NCI-H1092 (cell line): Measurements from ENCODE around the gene UBASH3A.

ENCODE experiments used
- DNase-seq: peaks from one replicate; lab custom pipeline; 2025; lab: John Stamatoyannopoulos, UW

UBASH3A gene

DNA sequence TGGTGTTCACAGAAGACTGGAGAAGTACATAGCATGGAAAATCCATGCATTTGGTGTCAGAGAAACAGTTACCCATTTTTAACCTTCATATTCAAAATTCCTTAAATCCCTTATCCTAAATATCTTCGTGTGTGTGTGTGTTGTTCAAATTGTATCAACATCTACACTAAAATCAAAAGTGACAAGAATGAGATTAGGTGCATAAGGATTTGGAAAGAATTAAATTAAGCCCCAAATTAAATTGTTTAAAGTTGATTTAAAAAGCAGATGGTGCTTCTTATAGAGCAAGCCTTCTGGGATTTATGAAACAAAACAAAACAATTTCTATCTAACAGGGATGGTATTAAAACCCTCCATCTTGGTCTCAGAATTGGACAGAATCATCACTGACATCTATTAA, 87.6 kb downstream of the UBASH3A start:
- DNase-seq = no peak

DNA sequence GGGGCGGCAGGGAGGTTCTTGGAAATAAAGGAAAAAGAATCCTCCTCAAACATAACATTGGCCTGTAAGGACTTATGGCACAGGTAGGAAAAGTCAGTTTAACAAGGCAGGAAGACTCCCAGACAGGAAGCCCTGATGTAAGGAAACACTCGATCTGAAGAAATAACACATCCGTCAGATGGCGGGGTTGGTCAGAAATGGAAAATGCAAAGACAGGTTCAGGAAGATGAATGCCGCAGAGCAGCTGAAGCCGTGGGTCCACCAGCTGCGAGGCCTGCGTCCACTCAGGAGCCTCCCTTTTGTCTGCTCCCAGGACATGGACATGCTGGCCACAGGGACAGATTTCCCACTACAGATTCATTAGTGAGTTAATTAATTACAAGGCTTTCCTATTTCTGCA, 88.5 kb downstream of the UBASH3A start:
- DNase-seq = no peak

DNA sequence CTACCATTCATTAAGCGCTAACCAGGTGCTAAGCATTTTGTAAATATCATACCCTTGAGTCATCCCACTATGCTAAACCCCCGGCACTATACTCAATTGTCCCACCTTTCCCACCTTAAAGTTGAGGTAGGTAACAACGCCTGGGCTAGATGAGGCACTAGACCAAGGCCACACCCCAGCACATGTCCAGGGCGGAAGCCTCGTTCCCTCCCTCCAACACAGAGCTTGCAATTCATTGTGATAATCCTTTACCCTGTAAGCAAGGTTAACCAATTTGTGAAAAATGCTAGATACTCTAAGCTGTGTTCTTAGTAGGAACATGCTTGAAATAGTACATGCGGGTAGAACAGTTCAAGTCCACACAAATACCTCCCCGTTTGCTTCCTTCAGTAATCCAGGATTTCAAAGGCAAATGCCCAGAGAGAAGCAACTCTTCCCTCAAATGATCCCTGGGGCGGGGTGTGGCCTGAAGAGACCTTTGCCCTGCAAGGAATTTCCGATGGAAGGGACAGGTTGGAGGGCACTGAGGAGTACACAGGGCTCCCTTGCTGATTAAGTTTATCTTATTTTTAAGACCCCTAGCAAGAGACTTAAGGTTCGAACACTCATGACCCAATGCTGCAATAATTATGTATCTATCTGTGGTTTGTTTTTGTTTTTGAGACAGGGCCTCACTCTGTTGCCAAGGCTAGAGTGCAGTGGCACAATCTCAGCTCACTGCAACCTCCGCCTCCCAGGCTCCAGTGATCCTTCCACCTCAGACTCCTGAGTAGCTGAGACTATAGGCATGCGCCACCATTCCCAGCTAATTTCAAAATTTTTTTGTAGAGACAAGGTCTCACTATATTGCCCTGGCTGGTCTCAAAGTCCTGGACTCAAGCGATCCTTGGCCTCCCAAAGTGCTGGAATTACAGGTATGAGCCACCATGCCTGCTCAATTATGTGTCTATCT, 89.7 kb downstream of the UBASH3A start:
- no peak for DNase-seq

DNA sequence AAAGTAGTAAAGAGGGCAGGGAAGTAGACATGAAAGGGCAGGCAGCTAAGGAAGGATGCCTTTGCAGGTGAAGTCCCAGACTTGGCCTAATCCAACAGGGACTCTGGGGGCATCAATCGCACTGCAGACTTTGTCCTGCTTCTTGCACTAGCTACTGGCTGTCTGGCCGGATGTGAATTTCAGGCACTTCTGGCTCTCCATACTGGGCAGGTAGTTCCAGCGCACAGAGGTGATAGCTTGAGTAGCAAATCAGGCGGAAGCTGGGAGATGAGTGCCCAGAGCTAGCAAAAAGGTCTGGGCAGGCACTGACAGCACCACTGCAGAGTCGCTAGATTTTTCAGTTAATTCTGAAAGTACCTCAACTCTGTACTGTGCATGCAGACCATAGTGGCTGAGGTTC, 91.3 kb downstream of the UBASH3A start:
- no peak for DNase-seq

DNA sequence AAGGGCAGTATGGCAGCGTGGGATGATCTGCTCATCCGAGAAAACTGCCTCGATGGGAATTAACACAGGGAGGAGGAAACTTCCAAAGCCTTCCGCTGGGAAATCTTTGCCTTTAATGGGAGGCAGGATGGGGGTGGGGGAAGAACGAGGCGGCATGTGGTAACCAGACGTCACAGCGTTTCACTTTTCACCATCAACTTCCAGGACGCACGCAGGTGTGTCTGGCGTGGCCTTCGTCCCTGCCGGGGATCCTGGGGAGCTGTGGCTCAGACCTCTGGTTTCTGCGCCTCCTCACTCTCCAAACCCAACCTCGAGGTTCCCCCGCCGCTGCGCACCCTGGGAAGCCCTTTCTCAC, 92.0 kb downstream of the UBASH3A start:
- DNase-seq = no peak

DNA sequence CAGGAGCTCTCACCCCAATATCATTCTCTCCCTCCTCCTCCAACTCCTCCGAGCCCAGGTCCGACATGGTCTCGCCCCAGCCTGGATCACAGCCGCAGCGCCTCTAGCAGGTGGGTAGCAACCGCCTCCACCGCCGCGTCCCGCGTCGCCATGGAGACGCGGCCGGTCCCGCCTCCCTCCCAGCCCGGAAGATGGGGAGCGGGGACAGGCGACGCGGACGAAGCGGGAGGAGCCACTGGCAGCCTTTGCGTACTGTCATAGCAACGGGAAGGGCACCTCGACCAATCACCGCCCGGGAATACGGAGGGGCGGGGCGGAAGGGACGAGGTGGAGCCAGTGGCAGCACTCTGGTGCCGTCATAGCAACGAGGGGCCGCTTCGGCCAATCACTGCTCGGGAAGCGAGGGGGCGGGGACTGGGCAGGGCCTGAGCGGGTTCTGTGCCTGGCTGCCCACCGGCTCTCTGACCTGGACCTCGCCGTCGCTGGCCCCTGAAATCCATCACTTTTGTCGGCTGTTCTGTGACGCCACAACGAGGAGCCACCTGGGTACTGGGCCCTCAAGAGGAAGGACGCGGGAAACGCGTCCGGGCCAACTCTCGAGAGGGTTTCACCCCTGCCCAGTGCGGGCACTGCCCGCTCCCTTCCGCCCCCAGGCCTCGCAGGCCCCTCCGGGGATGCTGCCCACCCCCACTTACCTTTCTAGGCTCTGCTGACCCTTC, 92.6 kb downstream of the UBASH3A start, which contains the start of gene RSPH1:
Gene RSPH1, minus strand, starts transcription at position 105 of the 719 bp plus-strand sequence. Its CDS starts 38 bp downstream, at position 67.
- peak; percentile 100 for DNase-seq

DNA sequence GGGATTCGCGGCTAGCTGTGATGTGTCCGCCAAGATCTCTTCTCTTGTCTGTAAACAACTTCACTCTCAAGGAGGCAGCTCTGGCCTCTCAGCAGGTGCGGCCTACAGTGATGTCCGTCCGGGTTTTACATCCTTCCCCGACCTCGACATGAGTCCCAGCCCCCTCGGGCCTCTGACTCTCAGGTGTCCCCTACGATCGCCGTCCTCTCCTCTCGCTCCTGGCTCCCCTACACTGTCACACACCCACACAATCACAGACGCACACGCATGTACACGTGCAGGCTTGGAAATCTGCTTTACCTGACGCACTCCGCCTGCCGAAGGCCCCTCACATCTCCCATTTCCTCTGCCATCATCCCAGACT, 93.1 kb downstream of the UBASH3A start:
- DNase-seq = no peak
